ENCODE results near the gene CTDSPL.

DNA sequence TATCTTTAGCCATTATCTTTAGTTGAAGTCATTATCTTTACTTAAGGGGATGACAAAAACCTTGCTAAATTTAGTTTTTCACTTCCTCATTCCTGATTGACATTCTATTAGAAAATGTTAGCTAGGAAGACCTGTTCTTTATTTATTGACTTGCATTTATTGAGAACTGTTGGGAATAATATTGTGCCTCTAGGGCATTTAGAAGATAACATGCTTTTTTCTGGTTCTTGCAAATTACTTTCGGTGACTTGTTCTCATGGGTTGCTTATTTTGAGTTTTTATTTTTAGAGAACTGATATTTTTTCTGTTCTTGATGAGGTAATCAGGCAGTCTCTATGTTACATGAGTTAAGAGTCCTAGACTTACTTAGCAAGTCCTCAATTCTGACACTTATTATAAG is 48.3 kb upstream of the CTDSPL start:
- TF ChIP-seq, protein P1, sequence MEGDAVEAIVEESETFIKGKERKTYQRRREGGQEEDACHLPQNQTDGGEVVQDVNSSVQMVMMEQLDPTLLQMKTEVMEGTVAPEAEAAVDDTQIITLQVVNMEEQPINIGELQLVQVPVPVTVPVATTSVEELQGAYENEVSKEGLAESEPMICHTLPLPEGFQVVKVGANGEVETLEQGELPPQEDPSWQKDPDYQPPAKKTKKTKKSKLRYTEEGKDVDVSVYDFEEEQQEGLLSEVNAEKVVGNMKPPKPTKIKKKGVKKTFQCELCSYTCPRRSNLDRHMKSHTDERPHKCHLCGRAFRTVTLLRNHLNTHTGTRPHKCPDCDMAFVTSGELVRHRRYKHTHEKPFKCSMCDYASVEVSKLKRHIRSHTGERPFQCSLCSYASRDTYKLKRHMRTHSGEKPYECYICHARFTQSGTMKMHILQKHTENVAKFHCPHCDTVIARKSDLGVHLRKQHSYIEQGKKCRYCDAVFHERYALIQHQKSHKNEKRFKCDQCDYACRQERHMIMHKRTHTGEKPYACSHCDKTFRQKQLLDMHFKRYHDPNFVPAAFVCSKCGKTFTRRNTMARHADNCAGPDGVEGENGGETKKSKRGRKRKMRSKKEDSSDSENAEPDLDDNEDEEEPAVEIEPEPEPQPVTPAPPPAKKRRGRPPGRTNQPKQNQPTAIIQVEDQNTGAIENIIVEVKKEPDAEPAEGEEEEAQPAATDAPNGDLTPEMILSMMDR (IDR thresholded peaks at IDR 0.05) = no peak
- TF ChIP-seq POLR2AphosphoS5 (IDR thresholded peaks at IDR 0.05) = no peak

Measured in sigmoid colon (tissue), 4 donors.